ENCODE data around the gene RNF166.

RNF166 gene

GRCh38 chr16:88705801-88706228 is 393 bp downstream of the RNF166 start:
- peak in 1 of 2 experiments; percentile 4 for DNase-seq

GRCh38 chr16:88705076-88705684 is 1.0 kb downstream of the RNF166 start:
- no peak for DNase-seq

- no peak for DNase-seq
These were observed 2.5 kb downstream of the RNF166 start for GRCh38 chr16:88703486-88704309.

GRCh38 chr16:88702371-88703210 is 3.6 kb downstream of the RNF166 start:
- DNase-seq = no peak

GRCh38 chr16:88701581-88702370 is 4.4 kb downstream of the RNF166 start:
- DNase-seq = no peak

GRCh38 chr16:88700636-88701482 is 5.3 kb downstream of the RNF166 start:
- DNase-seq = no peak

GRCh38 chr16:88700322-88700635 is 5.9 kb downstream of the RNF166 start:
- no peak for DNase-seq

GRCh38 chr16:88699180-88699579 is 7.0 kb downstream of the RNF166 start:
- no peak for DNase-seq

GRCh38 chr16:88698646-88699045 is 7.6 kb downstream of the RNF166 start:
- DNase-seq = no peak

- DNase-seq = peak in 1 of 2 experiments; percentile 18
These were observed 8.2 kb downstream of the RNF166 start for GRCh38 chr16:88697831-88698615.

- no peak for DNase-seq
These were observed 8.9 kb downstream of the RNF166 start for GRCh38 chr16:88697116-88697830.

GRCh38 chr16:88696441-88696840 is 9.8 kb downstream of the RNF166 start:
- no peak for DNase-seq

- DNase-seq = no peak
These were observed 10.5 kb downstream of the RNF166 start for GRCh38 chr16:88695753-88696152.

GRCh38 chr16:88695218-88695617 is 11.0 kb downstream of the RNF166 start:
- no peak for DNase-seq

GRCh38 chr16:88694221-88695087 is 11.8 kb downstream of the RNF166 start:
- DNase-seq = no peak

- DNase-seq = no peak
These were observed 12.6 kb downstream of the RNF166 start for GRCh38 chr16:88693420-88694177.

- no peak for DNase-seq
These were observed 13.3 kb downstream of the RNF166 start for GRCh38 chr16:88692861-88693260.

- DNase-seq = no peak
These were observed 14.2 kb downstream of the RNF166 start for GRCh38 chr16:88691924-88692560.
